WI38 (cell line): ENCODE results near the gene CDK9.

ENCODE experiments used
- H3K4me3 ChIP-seq: 2 replicates; pipeline ENCODE4 v1.5.1; 2011; ENCODE audit warnings: low read depth, mild to moderate bottlenecking, control low read depth, low read length
- CTCF ChIP-seq: IDR thresholded peaks from 2 replicates; pipeline ENCODE4 v1.5.1; 2012; ENCODE audit warnings: low read depth, mild to moderate bottlenecking, control low read depth, low read length

CDK9 gene

GRCh38 chr9:127791085-127791484 is 5.3 kb downstream of the CDK9 start:
- TF ChIP-seq CTCF: no peak
- H3K4me3 ChIP-seq: no peak overlapping the region

GRCh38 chr9:127792417-127793031 is 6.7 kb downstream of the CDK9 start:
- no peak overlapping the region for H3K4me3 ChIP-seq
- TF ChIP-seq CTCF: no peak

GRCh38 chr9:127793093-127793708 is 7.4 kb downstream of the CDK9 start:
- TF ChIP-seq CTCF: no peak
- no peak overlapping the region for H3K4me3 ChIP-seq

- H3K4me3 ChIP-seq: no peak overlapping the region
- no peak for TF ChIP-seq CTCF
Measured at GRCh38 chr9:127794001-127794791, 8.4 kb downstream of the CDK9 start.

GRCh38 chr9:127796225-127796813 is 10.5 kb downstream of the CDK9 start:
- no peak for TF ChIP-seq CTCF
- H3K4me3 ChIP-seq: no peak overlapping the region

GRCh38 chr9:127796852-127797370 is 11.1 kb downstream of the CDK9 start:
- H3K4me3 ChIP-seq: no peak overlapping the region
- no peak for TF ChIP-seq CTCF
